Transverse colon (tissue), 3 donors: ENCODE measurements around the gene YTHDC1.

ENCODE experiments used
- POLR2A ChIP-seq: fragments of 450-650 bp; IDR thresholded peaks from one replicate; pipeline ENCODE4 v1.6.1; 2016; ENCODE audit warnings: antibody characterized with exemption, mild to moderate bottlenecking, moderate library complexity
- TF ChIP-seq, protein P1 (sequence below), 5 experiments: fragments of 200-600 bp in 3 of 5; fragments of 450-650 bp in 2 of 5; sonication (generic) in 3 of 5; IDR thresholded peaks; 1 replicate in 2 of 5; 2 replicates in 3 of 5; pipeline ENCODE4 v1.5.1; 2016 to 2017; ENCODE audit warnings: antibody characterized with exemption in 5 of 5, inconsistent platforms in 3 of 5, mild to moderate bottlenecking in 2 of 5, moderate library complexity in 1 of 5

DNA sequence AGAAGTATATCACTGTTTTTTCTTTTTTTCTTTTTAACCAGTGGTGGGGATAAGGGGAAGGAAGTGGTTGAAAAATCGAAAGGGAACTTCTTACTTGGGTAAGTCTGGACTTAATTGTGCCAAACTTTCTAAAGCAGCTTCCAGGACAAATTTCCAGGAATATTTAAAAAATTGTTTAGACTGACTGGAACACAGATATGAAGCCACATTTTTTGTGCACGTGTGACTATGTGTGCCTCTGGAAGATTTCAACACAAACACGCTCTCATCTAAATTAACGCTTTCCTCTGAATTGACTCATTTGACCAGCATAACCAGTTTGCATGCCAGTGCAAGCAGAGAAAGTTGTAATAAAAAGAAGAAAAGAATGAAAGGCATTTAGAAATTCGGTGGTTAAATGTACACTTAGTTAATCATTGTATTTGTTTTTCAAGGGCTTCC, 18.8 kb upstream of the YTHDC1 start:
- no peak for TF ChIP-seq POLR2A
- TF ChIP-seq, protein P1, sequence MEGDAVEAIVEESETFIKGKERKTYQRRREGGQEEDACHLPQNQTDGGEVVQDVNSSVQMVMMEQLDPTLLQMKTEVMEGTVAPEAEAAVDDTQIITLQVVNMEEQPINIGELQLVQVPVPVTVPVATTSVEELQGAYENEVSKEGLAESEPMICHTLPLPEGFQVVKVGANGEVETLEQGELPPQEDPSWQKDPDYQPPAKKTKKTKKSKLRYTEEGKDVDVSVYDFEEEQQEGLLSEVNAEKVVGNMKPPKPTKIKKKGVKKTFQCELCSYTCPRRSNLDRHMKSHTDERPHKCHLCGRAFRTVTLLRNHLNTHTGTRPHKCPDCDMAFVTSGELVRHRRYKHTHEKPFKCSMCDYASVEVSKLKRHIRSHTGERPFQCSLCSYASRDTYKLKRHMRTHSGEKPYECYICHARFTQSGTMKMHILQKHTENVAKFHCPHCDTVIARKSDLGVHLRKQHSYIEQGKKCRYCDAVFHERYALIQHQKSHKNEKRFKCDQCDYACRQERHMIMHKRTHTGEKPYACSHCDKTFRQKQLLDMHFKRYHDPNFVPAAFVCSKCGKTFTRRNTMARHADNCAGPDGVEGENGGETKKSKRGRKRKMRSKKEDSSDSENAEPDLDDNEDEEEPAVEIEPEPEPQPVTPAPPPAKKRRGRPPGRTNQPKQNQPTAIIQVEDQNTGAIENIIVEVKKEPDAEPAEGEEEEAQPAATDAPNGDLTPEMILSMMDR (IDR thresholded peaks at IDR 0.05), result no peak
